ENCODE data around the gene SATB1.
"Not testable (repeated sequence)": the region's sequence is repeated elsewhere in the genome, so short reads cannot be mapped to it uniquely, and the experiment has no call there.

The SATB1 gene

GRCh38 chr3:18424729-18425640 is at the start of gene SATB1:
SATB1 (minus strand) TSS chr3:18425339; CDS start chr3:18420967, 4,372 bp downstream.
- H3K9ac ChIP-seq (ENCODE audit: low read depth, low read length) = peak within 1 kb of the TSS; percentile 73; the same call in 1 of the 2 replicates
- peak within 1 kb of the TSS; percentile 93 for H3K4me3 ChIP-seq (ENCODE audit: low read length)
- H3K27ac ChIP-seq (ENCODE audit: low read length) = no peak within 1 kb of the TSS
- H3K36me3 ChIP-seq (ENCODE audit: insufficient read depth, low read depth, low read length) = peaks cover 5% of the 10 kb centered on the region; the same call in 1 of the 2 replicates
- peaks cover 14% of the 10 kb centered on the region for H3K27me3 ChIP-seq (ENCODE audit: insufficient read depth, low read length)
- H3K9me3 ChIP-seq (ENCODE audit: insufficient read depth, low read depth, low read length) = no peaks in the 10 kb centered on the region
- peaks cover 23% of the 10 kb centered on the region; the same call in 1 of the 2 replicates for H3K4me1 ChIP-seq (ENCODE audit: insufficient read depth, low read length)

DNA sequence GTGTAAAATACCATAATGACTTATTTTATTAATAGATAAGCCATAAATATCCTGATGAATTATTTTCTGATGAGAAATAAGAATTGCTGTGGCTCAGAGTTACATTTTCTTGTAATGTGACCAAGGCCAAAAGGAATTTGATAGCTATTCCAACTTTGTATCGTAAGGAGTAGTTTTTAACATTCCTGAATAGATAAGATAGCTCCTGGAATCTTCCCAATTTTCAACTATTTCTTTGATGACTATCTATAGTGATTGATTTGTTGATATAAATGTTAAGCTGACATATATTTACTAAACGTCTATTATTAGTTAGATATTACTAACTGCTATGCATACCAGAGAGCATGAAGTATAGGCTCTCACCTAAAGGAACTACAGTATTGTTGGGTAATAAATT is 49.1 kb upstream of the SATB1 start:
- Histone ChIP-seq H3K4me1 (ENCODE audit: insufficient read depth, low read length) (no peaks in the 10 kb centered on the region), H3K36me3 (ENCODE audit: insufficient read depth, low read depth, low read length) (no peaks in the 10 kb centered on the region)

GRCh38 chr3:18469775-18470174 is 44.6 kb upstream of the SATB1 start:
- Histone ChIP-seq H3K9me3 (ENCODE audit: insufficient read depth, low read depth, low read length) (no peaks in the 10 kb centered on the region), H3K4me1 (ENCODE audit: insufficient read depth, low read length) (no peaks in the 10 kb centered on the region), H3K9ac (ENCODE audit: low read depth, low read length) (no peak overlapping the region), H3K4me3 (ENCODE audit: low read length) (no peak overlapping the region), H3K36me3 (ENCODE audit: insufficient read depth, low read depth, low read length) (peaks cover 3% of the 10 kb centered on the region; the same call in 1 of the 2 replicates), H3K27me3 (ENCODE audit: insufficient read depth, low read length) (no peaks in the 10 kb centered on the region), H3K27ac (ENCODE audit: low read length) (no peak overlapping the region)

More for the DNA sequence above, 49.1 kb upstream of the SATB1 start:
- H3K9ac ChIP-seq (ENCODE audit: low read depth, low read length) = no peak overlapping the region
- no peak overlapping the region for H3K4me3 ChIP-seq (ENCODE audit: low read length)
- H3K27me3 ChIP-seq (ENCODE audit: insufficient read depth, low read length) = no peaks in the 10 kb centered on the region
- H3K27ac ChIP-seq (ENCODE audit: low read length) = no peak overlapping the region
- no peaks in the 10 kb centered on the region for H3K9me3 ChIP-seq (ENCODE audit: insufficient read depth, low read depth, low read length)

DNA sequence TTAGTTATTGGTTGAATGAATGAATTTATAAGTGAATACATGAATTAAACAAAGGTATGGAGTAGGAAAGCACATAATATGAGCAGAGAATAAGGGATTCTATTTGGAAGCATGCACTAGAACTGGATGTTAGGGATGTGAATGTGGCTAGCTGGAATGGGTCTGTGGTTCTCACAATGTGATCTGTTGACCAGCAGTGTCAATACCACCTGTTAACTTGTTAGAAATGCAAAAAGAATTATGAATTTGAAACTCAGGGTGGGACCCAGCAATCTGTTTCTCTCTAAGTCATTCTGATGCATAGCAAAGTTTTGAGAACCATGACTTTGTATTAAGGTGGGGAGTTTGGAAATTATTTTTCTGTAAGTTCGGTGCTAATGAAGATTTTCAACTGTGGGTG is 41.0 kb upstream of the SATB1 start:
- Histone ChIP-seq H3K4me3 (ENCODE audit: low read length) (no peak overlapping the region), H3K27me3 (ENCODE audit: insufficient read depth, low read length) (no peaks in the 10 kb centered on the region), H3K27ac (ENCODE audit: low read length) (no peak overlapping the region), H3K4me1 (ENCODE audit: insufficient read depth, low read length) (no peaks in the 10 kb centered on the region), H3K36me3 (ENCODE audit: insufficient read depth, low read depth, low read length) (peaks cover 3% of the 10 kb centered on the region; the same call in 1 of the 2 replicates), H3K9ac (ENCODE audit: low read depth, low read length) (no peak overlapping the region), H3K9me3 (ENCODE audit: insufficient read depth, low read depth, low read length) (no peaks in the 10 kb centered on the region)

DNA sequence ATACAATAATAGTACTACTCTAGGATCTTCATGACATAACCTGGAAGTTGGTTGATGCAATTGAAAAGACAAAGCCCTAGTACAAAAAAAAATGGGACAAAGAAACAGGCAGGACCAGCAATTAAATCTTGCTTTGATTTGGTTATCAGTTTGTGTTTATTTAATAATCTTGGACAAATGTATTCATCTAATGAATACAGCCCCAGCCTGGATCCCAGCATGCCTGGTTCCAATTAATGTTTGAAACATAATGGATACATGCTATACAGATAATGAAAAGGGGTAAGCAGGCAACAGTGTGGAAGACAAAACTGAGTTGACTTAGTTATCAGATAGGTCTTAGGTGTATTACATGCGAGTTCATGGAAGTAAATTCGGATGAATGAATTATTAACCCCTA is 29.6 kb upstream of the SATB1 start:
- H3K4me1 ChIP-seq (ENCODE audit: insufficient read depth, low read length) = peaks cover 6% of the 10 kb centered on the region; the same call in 1 of the 2 replicates
- no peak overlapping the region for H3K4me3 ChIP-seq (ENCODE audit: low read length)
- H3K9ac ChIP-seq (ENCODE audit: low read depth, low read length) = no peak overlapping the region
- no peaks in the 10 kb centered on the region for H3K36me3 ChIP-seq (ENCODE audit: insufficient read depth, low read depth, low read length)
- H3K27ac ChIP-seq (ENCODE audit: low read length) = no peak overlapping the region
- no peaks in the 10 kb centered on the region for H3K27me3 ChIP-seq (ENCODE audit: insufficient read depth, low read length)
- no peaks in the 10 kb centered on the region for H3K9me3 ChIP-seq (ENCODE audit: insufficient read depth, low read depth, low read length)

GRCh38 chr3:18449618-18450017 is 24.5 kb upstream of the SATB1 start:
- H3K9me3 ChIP-seq (ENCODE audit: insufficient read depth, low read depth, low read length); H3K4me1 ChIP-seq (ENCODE audit: insufficient read depth, low read length); H3K4me3 ChIP-seq (ENCODE audit: low read length); H3K27ac ChIP-seq (ENCODE audit: low read length); H3K36me3 ChIP-seq (ENCODE audit: insufficient read depth, low read depth, low read length); H3K9ac ChIP-seq (ENCODE audit: low read depth, low read length): not testable (repeated sequence)
- H3K27me3 ChIP-seq (ENCODE audit: insufficient read depth, low read length) = peaks cover 15% of the 10 kb centered on the region

DNA sequence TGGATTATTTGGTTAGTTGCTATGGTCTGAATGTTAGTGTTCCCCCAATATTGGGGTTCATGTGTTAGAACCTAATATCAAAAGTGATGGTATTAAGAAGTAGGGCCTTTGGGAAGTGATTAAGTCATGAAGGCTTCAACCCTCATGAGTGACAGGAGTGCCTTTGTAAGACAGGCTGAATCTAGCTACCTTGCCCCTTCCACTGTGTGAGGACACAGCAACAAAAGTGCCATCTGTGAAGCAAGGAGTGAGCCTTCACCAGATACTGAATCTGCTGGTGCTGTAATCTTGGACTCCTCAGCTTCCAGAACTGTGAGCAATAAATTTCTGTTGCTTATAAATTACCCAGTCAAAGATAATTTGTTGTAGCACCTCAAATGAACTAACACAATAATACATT is 22.6 kb upstream of the SATB1 start:
- H3K27ac ChIP-seq (ENCODE audit: low read length) = no peak overlapping the region
- peaks cover 32% of the 10 kb centered on the region for H3K27me3 ChIP-seq (ENCODE audit: insufficient read depth, low read length)
- H3K4me3 ChIP-seq (ENCODE audit: low read length) = no peak overlapping the region
- no peak overlapping the region for H3K9ac ChIP-seq (ENCODE audit: low read depth, low read length)
- peaks cover 16% of the 10 kb centered on the region; the same call in 1 of the 2 replicates for H3K4me1 ChIP-seq (ENCODE audit: insufficient read depth, low read length)
- H3K9me3 ChIP-seq (ENCODE audit: insufficient read depth, low read depth, low read length) = peaks cover 7% of the 10 kb centered on the region; the same call in 1 of the 2 replicates
- H3K36me3 ChIP-seq (ENCODE audit: insufficient read depth, low read depth, low read length) = no peaks in the 10 kb centered on the region

DNA sequence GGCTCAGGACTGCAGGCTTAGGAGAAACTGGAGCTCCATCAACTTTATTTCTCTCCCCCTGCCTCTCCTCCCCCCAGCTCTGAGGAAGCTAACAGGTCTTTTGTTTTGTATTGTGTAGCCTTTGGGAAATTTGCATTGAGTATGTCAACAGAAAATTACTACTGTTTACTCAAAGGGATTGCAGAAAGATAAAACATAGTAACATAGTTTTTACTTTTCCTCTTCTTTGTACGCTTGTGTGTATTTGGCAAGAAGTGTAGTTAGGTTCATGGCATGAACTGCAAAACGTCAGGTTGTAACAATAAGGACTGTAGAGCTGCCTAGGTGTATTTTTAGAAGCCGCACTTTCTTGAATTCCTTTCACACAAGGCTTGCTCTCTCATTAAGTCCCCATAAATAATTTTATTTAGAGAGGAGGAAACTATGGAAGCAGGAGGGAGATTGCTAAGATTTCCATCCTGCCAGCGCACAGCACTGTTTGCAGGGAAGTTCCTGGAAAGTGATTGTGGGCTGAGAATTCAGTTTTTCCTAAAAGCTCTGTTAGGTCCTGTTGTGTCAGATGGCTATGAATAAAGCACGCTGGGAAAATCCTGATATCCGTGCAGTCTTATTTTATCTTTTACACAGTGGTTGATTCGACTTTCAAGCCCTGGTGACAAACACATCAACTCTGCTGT is 21.1 kb upstream of the SATB1 start:
- Histone ChIP-seq H3K9ac (ENCODE audit: low read depth, low read length) (peak overlapping the region; percentile 80; the same call in 1 of the 2 replicates), H3K36me3 (ENCODE audit: insufficient read depth, low read depth, low read length) (no peaks in the 10 kb centered on the region), H3K4me3 (ENCODE audit: low read length) (peak overlapping the region; percentile 78), H3K9me3 (ENCODE audit: insufficient read depth, low read depth, low read length) (peaks cover 7% of the 10 kb centered on the region; the same call in 1 of the 2 replicates), H3K4me1 (ENCODE audit: insufficient read depth, low read length) (peaks cover 16% of the 10 kb centered on the region; the same call in 1 of the 2 replicates), H3K27ac (ENCODE audit: low read length) (no peak overlapping the region), H3K27me3 (ENCODE audit: insufficient read depth, low read length) (peaks cover 45% of the 10 kb centered on the region)

GRCh38 chr3:18445401-18446148 is 20.4 kb upstream of the SATB1 start:
- Histone ChIP-seq H3K27ac (ENCODE audit: low read length) (no peak overlapping the region), H3K9me3 (ENCODE audit: insufficient read depth, low read depth, low read length) (peaks cover 7% of the 10 kb centered on the region; the same call in 1 of the 2 replicates), H3K4me3 (ENCODE audit: low read length) (peak overlapping the region; percentile 78), H3K27me3 (ENCODE audit: insufficient read depth, low read length) (peaks cover 46% of the 10 kb centered on the region), H3K9ac (ENCODE audit: low read depth, low read length) (peak overlapping the region; percentile 80; the same call in 1 of the 2 replicates), H3K4me1 (ENCODE audit: insufficient read depth, low read length) (peaks cover 11% of the 10 kb centered on the region; the same call in 1 of the 2 replicates), H3K36me3 (ENCODE audit: insufficient read depth, low read depth, low read length) (no peaks in the 10 kb centered on the region)

DNA sequence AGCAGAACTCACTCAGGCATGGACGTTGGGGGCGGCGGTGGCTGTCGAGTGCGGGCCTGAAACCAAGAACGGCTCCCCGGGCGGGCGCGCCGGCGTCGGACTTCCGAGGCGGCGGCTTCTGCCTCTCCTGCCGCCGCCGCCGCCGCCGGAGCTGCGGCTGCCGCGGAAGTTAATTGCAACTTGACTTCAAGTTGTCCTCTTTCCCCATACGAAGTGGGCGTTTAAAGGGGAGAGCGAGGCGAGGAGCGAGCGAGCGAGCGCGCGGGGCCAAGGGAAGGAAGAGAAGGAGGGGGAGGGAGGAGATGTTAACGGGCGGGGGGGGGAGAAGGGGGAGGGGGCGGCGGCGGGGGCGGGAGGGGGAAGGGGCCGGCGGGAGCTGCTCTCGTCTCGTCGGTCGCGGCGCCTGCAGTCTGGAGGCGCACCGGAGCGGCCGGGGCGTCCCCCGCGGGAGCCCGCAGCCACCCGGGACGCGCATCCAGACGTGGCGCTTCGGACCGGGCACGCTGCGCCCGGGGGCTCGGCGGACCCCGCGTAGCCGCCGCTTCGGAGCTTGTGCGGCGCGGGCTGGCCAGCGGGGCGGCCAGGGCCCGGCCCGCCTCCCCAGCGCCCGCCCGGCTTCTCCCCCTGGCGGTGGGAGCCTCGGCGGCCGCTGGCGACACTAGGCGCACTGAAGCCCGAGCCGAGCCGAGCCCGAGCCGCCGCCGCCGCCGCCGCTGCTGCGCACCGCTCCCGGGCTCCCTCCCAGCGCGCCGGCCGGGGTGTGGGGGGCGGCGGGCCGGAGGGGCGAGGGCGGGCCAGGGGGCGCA is 19.7 kb upstream of the SATB1 start:
- Histone ChIP-seq H3K27me3 (ENCODE audit: insufficient read depth, low read length) (peaks cover 46% of the 10 kb centered on the region), H3K4me3 (ENCODE audit: low read length) (peak overlapping the region; percentile 78), H3K9ac (ENCODE audit: low read depth, low read length) (peak overlapping the region; percentile 67; the same call in 1 of the 2 replicates), H3K36me3 (ENCODE audit: insufficient read depth, low read depth, low read length) (no peaks in the 10 kb centered on the region), H3K9me3 (ENCODE audit: insufficient read depth, low read depth, low read length) (peaks cover 7% of the 10 kb centered on the region; the same call in 1 of the 2 replicates), H3K27ac (ENCODE audit: low read length) (no peak overlapping the region), H3K4me1 (ENCODE audit: insufficient read depth, low read length) (peaks cover 10% of the 10 kb centered on the region; the same call in 1 of the 2 replicates)

All from iPS-20b (cell line).